ENCODE results near the gene CCDC7. TPM values are rescaled to one million over a fixed set of nuclear protein-coding genes. Genes with fewer than 3 reads are reported as not detected.
"Not testable (repeated sequence)": the region's sequence is repeated elsewhere in the genome, so short reads cannot be mapped to it uniquely, and the experiment has no call there.

The CCDC7 gene
- total RNA-seq, 1 experiment from 2014 or later = 1.2 TPM

DNA sequence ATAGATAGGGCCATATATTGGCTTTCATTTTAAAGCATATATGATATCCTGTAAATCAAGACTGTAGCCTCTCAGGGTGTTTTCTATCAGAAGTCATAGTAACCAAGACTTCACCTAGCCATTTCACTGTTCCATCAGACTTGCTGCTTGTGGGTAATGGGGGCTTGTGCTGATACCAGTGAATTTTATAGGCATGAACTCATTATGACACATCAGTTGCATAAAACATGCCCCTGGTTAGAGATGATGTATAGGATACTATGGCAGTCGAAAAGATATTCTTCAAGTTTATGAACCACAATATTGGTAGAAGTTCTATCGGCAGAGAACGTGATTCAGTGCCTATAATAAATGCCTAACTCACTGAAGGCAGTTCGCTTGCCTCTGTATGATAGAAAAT lies 305.6 kb downstream of the CCDC7 start:
- no peak overlapping the region for H3K27ac Mint-ChIP-seq (ENCODE audit: unreplicated experiment)
- H3K9me3 Mint-ChIP-seq (ENCODE audit: unreplicated experiment) = no peaks in the 10 kb centered on the region
- intact Hi-C loops (cut with micrococcal nuclease; ENCODE audit: unreplicated experiment) = no loop called here
- ChIA-PET POLR2A (no interaction called here), CTCF (no interaction called here)
- Histone ChIP-seq H3K27me3 (replicated peaks; ENCODE audit: control insufficient read depth, insufficient read depth, low read length) (no peaks in the 10 kb centered on the region), H3K4me3 (ENCODE audit: low read depth, low read length) (no peak overlapping the region), H3K36me3 (ENCODE audit: control insufficient read depth, insufficient read depth, low read length) (no peaks in the 10 kb centered on the region), H3K9me3 (peaks cover 12% of the 10 kb centered on the region), H3K4me1 (no peaks in the 10 kb centered on the region)
- TF ChIP-seq, protein P1, sequence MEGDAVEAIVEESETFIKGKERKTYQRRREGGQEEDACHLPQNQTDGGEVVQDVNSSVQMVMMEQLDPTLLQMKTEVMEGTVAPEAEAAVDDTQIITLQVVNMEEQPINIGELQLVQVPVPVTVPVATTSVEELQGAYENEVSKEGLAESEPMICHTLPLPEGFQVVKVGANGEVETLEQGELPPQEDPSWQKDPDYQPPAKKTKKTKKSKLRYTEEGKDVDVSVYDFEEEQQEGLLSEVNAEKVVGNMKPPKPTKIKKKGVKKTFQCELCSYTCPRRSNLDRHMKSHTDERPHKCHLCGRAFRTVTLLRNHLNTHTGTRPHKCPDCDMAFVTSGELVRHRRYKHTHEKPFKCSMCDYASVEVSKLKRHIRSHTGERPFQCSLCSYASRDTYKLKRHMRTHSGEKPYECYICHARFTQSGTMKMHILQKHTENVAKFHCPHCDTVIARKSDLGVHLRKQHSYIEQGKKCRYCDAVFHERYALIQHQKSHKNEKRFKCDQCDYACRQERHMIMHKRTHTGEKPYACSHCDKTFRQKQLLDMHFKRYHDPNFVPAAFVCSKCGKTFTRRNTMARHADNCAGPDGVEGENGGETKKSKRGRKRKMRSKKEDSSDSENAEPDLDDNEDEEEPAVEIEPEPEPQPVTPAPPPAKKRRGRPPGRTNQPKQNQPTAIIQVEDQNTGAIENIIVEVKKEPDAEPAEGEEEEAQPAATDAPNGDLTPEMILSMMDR (IDR thresholded peaks at IDR 0.05; ENCODE audit: insufficient read depth in 1 of 2, low read depth in 1 of 2, low read length in 1 of 2, severe bottlenecking in 1 of 2, unreplicated experiment in 1 of 2) = no peak
- H3K27me3 Mint-ChIP-seq (ENCODE audit: insufficient read depth, unreplicated experiment) = peaks cover 12% of the 10 kb centered on the region
- no peak for DNase-seq
- H3K36me3 Mint-ChIP-seq (ENCODE audit: insufficient read depth, unreplicated experiment) = no peaks in the 10 kb centered on the region
- BruUV-seq (replicated peaks) = no TSS peak
- H3K4me3 Mint-ChIP-seq (ENCODE audit: unreplicated experiment) = no peak overlapping the region
- no peaks in the 10 kb centered on the region for H3K4me1 Mint-ChIP-seq (ENCODE audit: low read depth, unreplicated experiment)

DNA sequence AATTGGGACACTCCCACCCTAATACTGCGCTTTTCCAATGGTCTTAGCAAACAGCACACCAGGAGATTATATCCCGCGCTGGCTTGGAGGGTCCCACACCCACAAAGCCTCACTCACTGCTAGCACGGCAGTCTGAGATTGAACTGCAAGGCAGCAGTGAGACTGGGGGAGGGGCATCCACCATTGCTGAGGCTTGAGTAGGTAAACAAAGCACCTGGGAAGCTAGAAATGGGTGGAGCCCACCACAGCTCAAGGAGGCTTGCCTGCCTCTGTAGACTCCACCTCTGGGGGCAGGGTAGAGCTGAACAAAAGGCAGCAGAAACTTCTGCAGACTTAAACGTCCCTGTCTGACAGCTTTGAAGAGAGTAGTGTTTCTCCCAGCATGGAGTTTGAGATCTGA lies 309.0 kb downstream of the CCDC7 start:
- peaks cover 12% of the 10 kb centered on the region for H3K9me3 ChIP-seq
- H3K4me1 ChIP-seq; POLR2A ChIA-PET; intact Hi-C loops (cut with micrococcal nuclease; ENCODE audit: unreplicated experiment); H3K4me3 ChIP-seq (ENCODE audit: low read depth, low read length); H3K36me3 Mint-ChIP-seq (ENCODE audit: insufficient read depth, unreplicated experiment); H3K36me3 ChIP-seq (ENCODE audit: control insufficient read depth, insufficient read depth, low read length); H3K27me3 ChIP-seq (replicated peaks; ENCODE audit: control insufficient read depth, insufficient read depth, low read length); H3K4me3 Mint-ChIP-seq (ENCODE audit: unreplicated experiment); BruUV-seq (replicated peaks); H3K4me1 Mint-ChIP-seq (ENCODE audit: low read depth, unreplicated experiment); H3K9me3 Mint-ChIP-seq (ENCODE audit: unreplicated experiment); H3K27ac Mint-ChIP-seq (ENCODE audit: unreplicated experiment): not testable (repeated sequence)
- DNase-seq = peak; percentile 45 to 60
- CTCF ChIA-PET = interaction anchor here (0.6 kb wide), 1 partner anchor 497 kb away, joined by 7 read pairs; no protein-coding TSS in a partner anchor
- H3K27me3 Mint-ChIP-seq (ENCODE audit: insufficient read depth, unreplicated experiment) = peaks cover 11% of the 10 kb centered on the region
- TF ChIP-seq, protein P1 (IDR thresholded peaks at IDR 0.05; ENCODE audit: insufficient read depth in 1 of 2, low read depth in 1 of 2, low read length in 1 of 2, severe bottlenecking in 1 of 2, unreplicated experiment in 1 of 2) = peak in 1 of 2 experiments; percentile 3

DNA sequence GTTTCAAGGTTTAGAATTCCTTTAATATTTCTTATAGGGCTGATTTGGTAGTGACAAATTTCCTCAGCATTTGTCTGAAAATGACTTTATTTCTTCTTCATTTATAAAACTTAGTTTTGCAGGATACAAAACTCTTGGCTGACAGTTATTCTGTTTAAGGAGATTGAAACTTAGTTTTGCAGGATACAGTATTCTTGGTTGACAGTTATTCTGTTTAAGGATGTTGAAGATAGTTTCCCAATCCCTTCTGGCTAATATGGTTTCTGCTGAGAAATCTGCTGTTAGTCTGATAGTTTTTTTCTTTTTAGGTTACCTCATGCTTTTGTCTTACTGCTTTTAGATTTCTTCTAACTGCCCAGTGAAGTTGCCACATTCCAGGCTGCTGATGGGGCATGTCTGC lies 325.3 kb downstream of the CCDC7 start:
- peaks cover 3% of the 10 kb centered on the region for H3K27me3 Mint-ChIP-seq (ENCODE audit: insufficient read depth, unreplicated experiment)
- H3K4me1 Mint-ChIP-seq (ENCODE audit: low read depth, unreplicated experiment) = no peaks in the 10 kb centered on the region
- POLR2A ChIA-PET = no interaction called here
- CTCF ChIA-PET = no interaction called here
- H3K36me3 ChIP-seq (ENCODE audit: control insufficient read depth, insufficient read depth, low read length) = no peaks in the 10 kb centered on the region
- H3K27ac Mint-ChIP-seq (ENCODE audit: unreplicated experiment) = no peak overlapping the region
- no peak for DNase-seq
- H3K27me3 ChIP-seq (replicated peaks; ENCODE audit: control insufficient read depth, insufficient read depth, low read length) = peaks cover 2% of the 10 kb centered on the region; the same call in 1 of the 2 replicates
- no peaks in the 10 kb centered on the region for H3K4me1 ChIP-seq
- no peak overlapping the region for H3K4me3 ChIP-seq (ENCODE audit: low read depth, low read length)
- H3K4me3 Mint-ChIP-seq (ENCODE audit: unreplicated experiment) = no peak overlapping the region
- no TSS peak for BruUV-seq (replicated peaks)
- TF ChIP-seq, protein P1 (IDR thresholded peaks at IDR 0.05; ENCODE audit: insufficient read depth in 1 of 2, low read depth in 1 of 2, low read length in 1 of 2, severe bottlenecking in 1 of 2, unreplicated experiment in 1 of 2) = no peak
- peaks cover 5% of the 10 kb centered on the region; the same call in 1 of the 2 replicates for H3K9me3 ChIP-seq
- H3K36me3 Mint-ChIP-seq (ENCODE audit: insufficient read depth, unreplicated experiment) = no peaks in the 10 kb centered on the region
- no peaks in the 10 kb centered on the region for H3K9me3 Mint-ChIP-seq (ENCODE audit: unreplicated experiment)
- intact Hi-C loops (cut with micrococcal nuclease; ENCODE audit: unreplicated experiment) = no loop called here
